G401.6 (cell line): ENCODE results near the gene MARK2.
A peak's percentile ranks its signal among the peaks of the same experiment; 100 is the strongest.
"Not testable (repeated sequence)": the region's sequence is repeated elsewhere in the genome, so short reads cannot be mapped to it uniquely, and the experiment has no call there.

Experiments
- FAIRE-seq: peaks from 2 replicates; lab custom pipeline; 2012; peaks lifted over from hg19 to GRCh38; lab: Jason Lieb, UNC

MARK2 gene

GRCh38 chr11:63838678-63839507 is at the start of gene MARK2:
Gene MARK2 (plus strand): TSS chr11:63839110. CDS start chr11:63839507, 397 bp downstream.
- peak; percentile 98 for FAIRE-seq

- FAIRE-seq, result no peak
These were observed 47.3 kb upstream of the MARK2 start for GRCh38 chr11:63791495-63792167.

GRCh38 chr11:63793161-63793560 is 45.7 kb upstream of the MARK2 start:
- FAIRE-seq, result no peak

GRCh38 chr11:63795066-63795465 is 43.8 kb upstream of the MARK2 start:
- no peak for FAIRE-seq

GRCh38 chr11:63800921-63801320 is 38.0 kb upstream of the MARK2 start:
- no peak for FAIRE-seq

- peak; percentile 98 for FAIRE-seq
These were observed 36.1 kb upstream of the MARK2 start for GRCh38 chr11:63802637-63803414.

- no peak for FAIRE-seq
These were observed 34.7 kb upstream of the MARK2 start for GRCh38 chr11:63804259-63804658.

GRCh38 chr11:63805844-63806415 is 33.0 kb upstream of the MARK2 start:
- no peak for FAIRE-seq

- FAIRE-seq, result not testable (repeated sequence)
These were observed 28.5 kb upstream of the MARK2 start for GRCh38 chr11:63810383-63810782.

GRCh38 chr11:63811522-63811921 is 27.4 kb upstream of the MARK2 start:
- no peak for FAIRE-seq

- FAIRE-seq, result no peak
These were observed 25.8 kb upstream of the MARK2 start, which contains the start of gene SPINDOC for GRCh38 chr11:63813035-63813562. Gene SPINDOC (plus strand): TSS chr11:63813456. CDS start chr11:63813687, 231 bp downstream.

GRCh38 chr11:63813563-63814382 is 25.1 kb upstream of the MARK2 start:
- no peak for FAIRE-seq

- no peak for FAIRE-seq
These were observed 24.6 kb upstream of the MARK2 start for GRCh38 chr11:63814383-63814736.

- FAIRE-seq, result no peak
These were observed 22.7 kb upstream of the MARK2 start for GRCh38 chr11:63816166-63816565.

- FAIRE-seq, result no peak
These were observed 22.2 kb upstream of the MARK2 start for GRCh38 chr11:63816732-63817131.

- FAIRE-seq, result no peak
These were observed 21.0 kb upstream of the MARK2 start for GRCh38 chr11:63817758-63818498.

- no peak for FAIRE-seq
These were observed 20.3 kb upstream of the MARK2 start for GRCh38 chr11:63818609-63819008.

- no peak for FAIRE-seq
These were observed 17.5 kb upstream of the MARK2 start for GRCh38 chr11:63821411-63821810.

GRCh38 chr11:63826471-63827190 is 12.3 kb upstream of the MARK2 start:
- FAIRE-seq, result no peak
